Coronary artery (tissue), 2 donors: ENCODE measurements around the gene ADIRF.
"Not testable (repeated sequence)": the region's sequence is repeated elsewhere in the genome, so short reads cannot be mapped to it uniquely, and the experiment has no call there.

Experiments
- DNase-seq: peaks from one replicate; pipeline ENCODE4 v3.0.0-alpha.2; 2017; ENCODE audit warnings: low spot score
- H3K27ac ChIP-seq, 2 donors: fragments of 200-600 bp; sonication (generic); one replicate each; pipeline ENCODE4 v1.5.1; 2016 to 2019
- H3K4me3 ChIP-seq: fragments of 200-600 bp; sonication (generic); 2 replicates; pipeline ENCODE4 v1.5.1; 2016; ENCODE audit warnings: mild to moderate bottlenecking, moderate library complexity
- TF ChIP-seq, protein P1 (sequence below): fragments of 200-600 bp; sonication (generic); IDR thresholded peaks from one replicate; pipeline ENCODE4 v1.5.1; 2019; ENCODE audit warnings: antibody characterized with exemption

ADIRF gene

DNA sequence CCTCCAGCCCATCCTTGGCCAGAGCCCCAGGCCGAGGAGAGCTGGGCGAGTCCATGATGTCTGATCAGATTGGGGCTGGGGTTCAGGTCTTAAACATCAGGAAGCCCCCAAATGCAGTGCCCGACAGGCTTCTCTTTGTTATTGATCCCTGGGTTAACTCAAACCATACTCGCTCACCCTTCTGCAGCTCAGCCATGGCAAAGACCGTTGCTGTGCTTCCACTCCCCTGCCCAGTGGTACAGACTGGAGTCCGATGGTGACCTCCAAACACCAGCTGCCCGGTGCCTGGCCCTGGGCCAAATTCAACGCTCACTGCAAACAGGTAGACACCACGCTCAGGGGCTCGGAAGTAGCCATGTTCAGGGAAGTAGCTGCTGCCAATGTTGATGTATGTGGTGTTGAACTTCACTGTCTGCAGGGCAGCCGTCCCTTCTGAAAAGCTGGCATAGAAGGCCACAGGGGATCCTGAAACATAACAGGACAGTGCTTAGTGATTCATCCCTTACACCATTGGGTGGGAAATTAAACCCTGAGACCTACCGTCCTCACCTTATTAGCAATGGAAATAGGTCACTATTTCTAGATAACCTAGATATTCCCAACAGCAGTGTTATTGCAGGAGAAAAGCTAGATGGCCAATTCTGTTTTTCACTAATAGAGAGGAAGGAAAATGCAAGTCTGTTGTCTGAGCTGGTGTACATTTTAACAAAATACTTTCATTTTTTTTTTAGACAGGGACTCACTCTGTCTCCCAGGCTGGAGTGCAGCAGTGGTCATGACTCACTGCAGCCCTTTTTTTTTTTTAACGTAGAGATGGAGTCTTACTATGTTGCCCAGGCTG, 31.4 kb upstream of the ADIRF start:
- H3K27ac ChIP-seq: peak overlapping the region; percentile 6 to 48
- TF ChIP-seq, protein P1, sequence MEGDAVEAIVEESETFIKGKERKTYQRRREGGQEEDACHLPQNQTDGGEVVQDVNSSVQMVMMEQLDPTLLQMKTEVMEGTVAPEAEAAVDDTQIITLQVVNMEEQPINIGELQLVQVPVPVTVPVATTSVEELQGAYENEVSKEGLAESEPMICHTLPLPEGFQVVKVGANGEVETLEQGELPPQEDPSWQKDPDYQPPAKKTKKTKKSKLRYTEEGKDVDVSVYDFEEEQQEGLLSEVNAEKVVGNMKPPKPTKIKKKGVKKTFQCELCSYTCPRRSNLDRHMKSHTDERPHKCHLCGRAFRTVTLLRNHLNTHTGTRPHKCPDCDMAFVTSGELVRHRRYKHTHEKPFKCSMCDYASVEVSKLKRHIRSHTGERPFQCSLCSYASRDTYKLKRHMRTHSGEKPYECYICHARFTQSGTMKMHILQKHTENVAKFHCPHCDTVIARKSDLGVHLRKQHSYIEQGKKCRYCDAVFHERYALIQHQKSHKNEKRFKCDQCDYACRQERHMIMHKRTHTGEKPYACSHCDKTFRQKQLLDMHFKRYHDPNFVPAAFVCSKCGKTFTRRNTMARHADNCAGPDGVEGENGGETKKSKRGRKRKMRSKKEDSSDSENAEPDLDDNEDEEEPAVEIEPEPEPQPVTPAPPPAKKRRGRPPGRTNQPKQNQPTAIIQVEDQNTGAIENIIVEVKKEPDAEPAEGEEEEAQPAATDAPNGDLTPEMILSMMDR: no peak
- H3K4me3 ChIP-seq: no peak overlapping the region
- peak; percentile 69 for DNase-seq

DNA sequence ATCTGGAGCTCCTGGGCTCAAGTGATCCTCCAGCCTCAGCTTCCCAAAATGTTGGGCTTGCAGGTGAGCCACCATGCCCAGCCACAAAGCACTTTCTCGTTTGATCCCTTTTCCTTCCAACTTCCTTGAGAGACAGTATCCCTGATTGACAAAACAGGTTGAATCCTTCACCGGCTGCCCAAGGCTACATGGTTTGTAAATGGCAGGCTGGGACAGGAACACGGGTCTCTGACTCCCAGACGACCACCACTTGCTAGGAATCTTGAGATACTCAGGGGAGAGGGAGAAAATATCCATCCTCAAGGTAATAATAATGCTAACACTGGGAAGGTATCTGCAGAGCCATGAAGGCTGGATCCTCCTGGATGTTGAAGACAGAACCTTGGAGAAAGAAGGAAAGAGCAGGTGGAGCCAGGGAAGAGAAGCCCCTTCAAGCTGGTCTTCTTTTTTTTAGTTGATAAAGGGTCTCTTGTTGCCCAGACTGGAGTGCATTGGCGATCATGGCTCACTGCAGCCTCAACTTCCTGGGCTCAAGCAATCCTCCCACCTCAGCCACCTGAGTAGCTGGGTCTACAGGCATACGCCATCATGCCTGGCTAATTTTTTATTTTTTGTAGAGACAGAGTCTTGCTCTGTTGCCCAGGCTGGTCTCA, 30.7 kb upstream of the ADIRF start:
- H3K4me3 ChIP-seq: no peak overlapping the region
- DNase-seq: peak; percentile 52
- peak overlapping the region in 1 of 2 donors; percentile 51 for H3K27ac ChIP-seq
- TF ChIP-seq, protein P1: no peak

DNA sequence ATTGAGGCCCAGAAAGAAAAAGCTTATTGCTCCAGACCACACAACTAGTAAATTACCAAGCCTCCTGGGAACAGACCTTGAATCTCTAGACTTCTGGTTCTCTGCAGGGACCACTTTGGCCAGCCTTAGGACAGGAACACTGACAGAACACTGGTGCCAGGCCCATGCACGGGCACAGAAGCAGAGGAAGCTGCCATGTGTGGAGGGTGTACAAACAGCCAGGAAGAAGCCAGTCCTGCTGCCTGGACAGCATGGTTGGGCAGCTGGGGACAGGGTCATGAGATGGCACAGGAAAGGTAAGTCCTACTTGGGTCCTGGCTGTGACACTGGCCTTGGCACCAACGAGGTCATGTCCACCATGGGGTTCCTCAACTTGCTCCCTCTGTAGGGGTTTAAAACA, 30.0 kb upstream of the ADIRF start:
- Histone ChIP-seq H3K27ac (no peak overlapping the region), H3K4me3 (no peak overlapping the region)
- DNase-seq: no peak
- TF ChIP-seq, protein P1: no peak

DNA sequence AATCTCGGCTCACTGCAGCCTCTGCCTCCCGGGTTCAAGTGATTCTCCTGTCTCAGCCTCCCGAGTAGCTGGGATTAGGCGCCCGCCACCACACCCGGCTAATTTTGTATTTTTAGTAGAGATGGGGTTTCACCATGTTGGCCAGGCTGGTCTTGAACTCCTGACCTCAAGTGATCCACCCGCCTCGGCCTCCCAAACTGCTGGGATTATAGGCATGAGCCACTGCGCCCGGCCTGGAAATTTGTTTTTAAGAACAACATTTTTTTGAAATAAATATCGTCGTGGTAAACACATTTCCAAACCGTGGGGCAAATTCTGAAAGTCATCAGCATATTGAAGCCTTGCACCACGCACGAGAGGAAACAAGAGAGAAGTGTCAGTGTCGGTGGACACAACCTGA, 28.2 kb upstream of the ADIRF start:
- not testable (repeated sequence) for H3K4me3 ChIP-seq, H3K27ac ChIP-seq
- peak; percentile 40 for DNase-seq

DNA sequence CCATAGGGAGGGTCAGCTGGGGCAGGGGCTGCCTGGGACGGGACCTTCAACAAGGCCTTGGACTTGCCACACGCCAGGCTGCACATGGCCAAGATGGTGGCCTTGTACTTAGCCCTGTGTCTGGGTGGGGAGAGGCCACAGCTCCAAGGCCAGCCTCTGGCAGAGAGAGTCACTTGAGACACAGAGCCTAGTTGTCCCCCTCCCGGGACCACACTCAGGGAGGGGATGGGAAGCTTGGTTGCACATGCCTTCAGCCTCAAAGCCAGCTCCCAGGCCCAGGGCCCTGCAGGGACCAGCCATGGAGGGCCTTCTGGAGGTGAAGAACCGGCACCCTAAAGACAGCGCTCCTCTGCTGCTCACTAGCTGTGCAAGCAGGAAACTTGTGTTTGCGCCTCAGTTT, 27.6 kb upstream of the ADIRF start:
- DNase-seq: peak; percentile 76

DNA sequence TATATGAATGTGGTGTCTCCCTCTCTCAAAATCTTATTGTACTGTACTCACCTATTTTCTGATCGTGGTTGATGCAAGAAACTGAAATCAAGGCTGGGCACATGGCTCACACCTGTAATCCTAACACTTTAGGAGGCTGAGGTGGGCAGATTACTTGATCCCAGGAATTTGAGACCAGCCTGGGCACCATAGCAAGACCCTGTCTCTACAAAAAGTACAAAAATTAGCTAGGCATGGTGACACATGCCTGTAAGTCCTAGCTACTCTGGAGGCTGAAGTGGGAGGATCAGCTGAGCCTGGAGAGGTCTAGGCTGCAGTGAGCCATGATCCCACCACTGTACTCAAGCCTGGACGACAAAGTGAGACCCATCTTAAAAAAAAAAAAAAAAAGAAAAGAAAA, 26.9 kb upstream of the ADIRF start:
- no peak overlapping the region for H3K27ac ChIP-seq
- no peak overlapping the region for H3K4me3 ChIP-seq
- TF ChIP-seq, protein P1: no peak
- no peak for DNase-seq

More for the DNA sequence above, 27.6 kb upstream of the ADIRF start:
- TF ChIP-seq, protein P1: no peak
- no peak overlapping the region for H3K4me3 ChIP-seq
- H3K27ac ChIP-seq: no peak overlapping the region

DNA sequence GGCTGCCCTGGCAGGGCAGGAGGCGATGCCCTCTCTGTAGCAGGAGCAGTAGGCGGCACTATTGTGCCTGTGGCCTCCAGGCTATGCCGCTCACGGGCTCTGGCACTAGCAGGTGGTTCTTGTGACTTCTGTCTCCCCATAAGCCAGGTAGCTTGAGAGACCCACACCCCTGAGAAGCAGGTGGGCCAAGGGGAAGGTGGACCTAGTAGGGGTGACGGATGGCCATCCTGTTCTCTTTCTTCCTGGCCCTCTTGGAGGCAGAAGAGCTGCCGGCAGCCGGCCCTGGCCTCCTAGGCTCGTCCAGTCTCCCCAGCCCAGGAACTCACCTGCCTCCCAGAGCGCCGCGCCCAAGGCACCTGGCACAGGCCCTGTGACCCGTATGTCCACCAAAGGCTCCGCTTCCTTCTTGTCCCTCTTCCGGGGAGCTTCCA, 26.3 kb upstream of the ADIRF start:
- no peak for DNase-seq
- H3K4me3 ChIP-seq: peak overlapping the region; percentile 56
- H3K27ac ChIP-seq: peak overlapping the region in 1 of 2 donors; percentile 17
- TF ChIP-seq, protein P1: no peak
